HG02852 (cell line): ENCODE data around the gene SPDYE1.
"Not testable (repeated sequence)": the region's sequence is repeated elsewhere in the genome, so short reads cannot be mapped to it uniquely, and the experiment has no call there.

Experiments used
- ATAC-seq: cut with Tn5 transposase; IDR thresholded peaks from one replicate; pipeline ENCODE4 v1.9.1; 2021; ENCODE audit warnings: mild to moderate bottlenecking, moderate library complexity; ENCODE audit not compliant: unreplicated experiment

Gene SPDYE1

DNA sequence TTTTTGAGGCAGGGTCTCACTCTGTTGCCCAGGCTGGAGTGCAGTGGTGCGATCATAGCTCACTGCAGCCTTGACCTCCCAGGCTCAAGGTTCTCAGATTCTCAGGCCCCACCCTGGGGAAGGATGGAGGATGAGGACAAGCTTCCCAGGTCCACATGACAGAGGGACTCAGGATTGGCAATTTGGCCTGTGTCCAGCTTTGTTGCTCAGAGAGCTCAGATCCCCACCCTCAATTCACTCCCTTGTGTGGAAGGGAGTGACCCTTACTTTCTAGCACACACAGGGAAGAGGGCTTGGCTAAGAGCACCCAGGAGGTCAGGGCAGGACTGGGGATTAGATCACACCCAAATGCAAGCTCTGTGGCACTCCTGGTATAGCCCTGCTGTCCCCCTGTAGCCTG is 6.9 kb upstream of the SPDYE1 start:
- ATAC-seq: not testable (repeated sequence)

DNA sequence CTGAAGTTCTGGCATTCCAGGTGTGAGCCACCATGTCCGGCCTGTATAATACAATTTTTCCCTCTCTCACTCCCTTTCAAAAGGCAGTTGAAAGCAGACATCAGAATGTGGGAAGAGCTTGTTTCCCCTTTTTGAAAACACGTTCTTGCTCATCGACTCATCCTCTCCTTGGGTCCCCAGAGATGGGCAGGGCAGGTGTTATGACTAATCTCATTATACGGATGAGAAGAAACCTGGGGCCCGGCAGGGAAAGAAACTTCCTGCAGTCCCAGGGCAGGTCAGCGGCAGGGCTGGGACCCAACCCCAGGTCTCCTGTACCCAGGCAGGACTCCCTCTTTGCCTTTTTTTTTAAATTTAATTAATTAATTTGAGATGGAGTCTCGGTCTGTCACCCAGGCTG is 4.8 kb upstream of the SPDYE1 start:
- ATAC-seq: peak; percentile 97

GRCh38 chr7:43994681-43995080 is 3.0 kb upstream of the SPDYE1 start:
- not testable (repeated sequence) for ATAC-seq

GRCh38 chr7:44012081-44012480 is 14.4 kb downstream of the SPDYE1 start:
- not testable (repeated sequence) for ATAC-seq

DNA sequence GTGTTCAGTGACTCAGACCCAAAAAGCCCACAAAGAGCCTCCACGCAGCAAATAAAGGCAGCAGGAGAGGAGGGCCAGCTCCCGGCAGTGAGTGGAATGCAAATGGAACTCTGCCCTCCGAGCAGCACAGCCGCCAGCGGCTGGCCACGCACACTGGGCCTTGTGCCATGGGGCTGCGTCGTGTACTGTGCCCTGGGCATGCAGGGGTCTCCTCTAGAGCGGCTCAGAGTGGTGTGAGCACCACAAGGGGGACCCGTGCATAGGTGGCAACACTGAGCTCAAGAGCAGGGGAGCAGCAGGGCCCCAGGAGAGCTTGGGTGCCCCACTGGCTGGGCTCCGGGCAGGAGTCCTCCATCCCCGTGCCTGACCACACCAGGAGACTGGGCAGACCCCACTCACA is 17.4 kb downstream of the SPDYE1 start:
- ATAC-seq: not testable (repeated sequence)

GRCh38 chr7:44018857-44019807 is 21.4 kb downstream of the SPDYE1 start:
- ATAC-seq: peak; percentile 93

GRCh38 chr7:44019825-44020224 is 22.1 kb downstream of the SPDYE1 start:
- not testable (repeated sequence) for ATAC-seq

GRCh38 chr7:44022069-44022468 is 24.4 kb downstream of the SPDYE1 start:
- not testable (repeated sequence) for ATAC-seq

GRCh38 chr7:44022796-44023467 is 25.2 kb downstream of the SPDYE1 start:
- not testable (repeated sequence) for ATAC-seq

GRCh38 chr7:44029433-44029832 is 31.7 kb downstream of the SPDYE1 start:
- not testable (repeated sequence) for ATAC-seq

GRCh38 chr7:44030029-44030428 is 32.3 kb downstream of the SPDYE1 start:
- ATAC-seq: not testable (repeated sequence)

- ATAC-seq: not testable (repeated sequence)
Measured at GRCh38 chr7:44031319-44031718, 33.6 kb downstream of the SPDYE1 start.

DNA sequence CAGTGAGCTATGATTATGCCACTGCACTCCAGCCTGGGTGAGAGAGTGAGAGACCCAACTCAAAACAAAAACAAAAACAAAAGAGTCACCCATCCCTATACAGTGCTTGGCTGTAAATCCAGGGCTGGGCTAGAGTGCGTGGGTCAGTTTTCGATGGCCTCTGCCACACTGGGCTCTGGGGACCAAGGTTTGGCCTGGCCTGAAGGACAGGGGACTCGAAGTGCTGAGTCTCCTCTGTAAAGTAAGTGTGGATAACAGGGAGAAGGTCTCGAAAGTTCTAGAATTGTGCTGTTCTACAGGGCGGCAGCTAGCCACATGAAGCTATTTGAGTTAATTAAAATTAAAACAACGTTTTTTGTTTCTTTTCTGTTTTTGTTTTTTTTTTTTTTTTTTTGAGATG is 34.3 kb downstream of the SPDYE1 start:
- ATAC-seq: not testable (repeated sequence)

- ATAC-seq: not testable (repeated sequence)
Measured at GRCh38 chr7:44033971-44034844, 36.5 kb downstream of the SPDYE1 start.

GRCh38 chr7:44036364-44036763 is 38.7 kb downstream of the SPDYE1 start:
- not testable (repeated sequence) for ATAC-seq

GRCh38 chr7:44037951-44038350 is 40.3 kb downstream of the SPDYE1 start:
- not testable (repeated sequence) for ATAC-seq

DNA sequence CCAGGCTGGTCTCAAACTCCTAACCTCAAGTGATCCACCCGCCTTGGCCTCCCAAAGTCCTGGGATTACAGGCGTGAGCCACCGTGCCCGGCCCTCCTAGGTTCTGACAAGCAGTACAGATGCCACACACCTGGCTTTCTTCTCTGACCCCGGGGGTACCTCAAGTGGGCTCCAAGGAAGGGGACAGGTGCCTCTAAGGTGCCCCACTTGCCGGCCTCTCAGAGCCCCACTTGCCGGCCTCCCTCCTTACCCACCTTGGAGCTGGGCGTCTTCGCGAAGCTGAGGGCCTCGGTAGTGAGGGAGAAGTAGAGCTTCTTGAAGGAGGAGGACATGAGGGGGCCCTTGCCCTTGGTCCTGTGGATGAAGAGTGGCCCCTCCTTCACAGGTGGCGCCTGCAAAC is 40.9 kb downstream of the SPDYE1 start:
- not testable (repeated sequence) for ATAC-seq

DNA sequence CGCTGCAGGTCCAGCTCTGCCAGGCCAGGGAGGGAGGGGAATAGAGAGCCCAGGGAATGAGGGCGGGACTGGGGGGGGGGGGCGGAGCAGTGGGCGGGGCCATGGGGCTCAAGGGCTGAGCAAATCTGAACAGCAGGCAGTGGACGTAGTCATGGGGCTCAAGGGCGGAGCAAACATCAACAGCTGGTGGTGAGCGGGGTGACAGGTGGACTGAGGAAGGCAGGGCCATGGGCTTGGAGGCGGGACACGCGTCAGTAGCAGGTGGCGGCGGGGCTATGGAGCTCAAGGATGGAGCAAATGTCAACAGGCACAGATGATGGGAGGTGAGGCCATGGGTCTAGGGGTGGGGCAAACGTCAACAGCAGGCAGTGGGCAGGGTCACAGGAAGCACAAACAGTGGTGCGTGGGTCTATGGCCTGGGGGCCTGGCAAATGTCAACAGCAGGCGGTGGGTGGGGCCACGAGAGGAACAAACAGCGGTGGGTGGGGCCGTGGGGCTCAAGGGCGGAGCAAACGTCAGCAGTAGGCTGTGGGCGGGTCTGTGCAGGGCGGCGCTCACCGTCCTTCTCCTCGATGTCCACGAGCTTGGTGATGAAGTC is 41.4 kb downstream of the SPDYE1 start:
- ATAC-seq: peak; percentile 58

- ATAC-seq: peak; percentile 2
Measured at GRCh38 chr7:44039800-44040492, 42.2 kb downstream of the SPDYE1 start.

- ATAC-seq: peak; percentile 39
Measured at GRCh38 chr7:44040493-44040891, 42.8 kb downstream of the SPDYE1 start.
